GM12878 (cell line): ENCODE data around the gene MFSD11.

Experiments
- MTA3 ChIP-seq: IDR thresholded peaks from 2 replicates; pipeline ENCODE4 v1.6.1; 2012; ENCODE audit warnings: low read length, inconsistent platforms, borderline replicate concordance
- POLR2AphosphoS5 ChIP-seq: IDR thresholded peaks from 2 replicates; pipeline ENCODE4 v1.6.1; 2011; ENCODE audit warnings: mild to moderate bottlenecking, low read length, inconsistent platforms
- TF ChIP-seq, protein P1 (sequence below): IDR thresholded peaks from 2 replicates; pipeline ENCODE4 v1.6.1; 2012; ENCODE audit warnings: mild to moderate bottlenecking, low read depth, low read length

GRCh38 chr17:76820561-76820960 is 82.6 kb downstream of the MFSD11 start:
- TF ChIP-seq MTA3 (no peak), POLR2AphosphoS5 (no peak)
- TF ChIP-seq, protein P1, sequence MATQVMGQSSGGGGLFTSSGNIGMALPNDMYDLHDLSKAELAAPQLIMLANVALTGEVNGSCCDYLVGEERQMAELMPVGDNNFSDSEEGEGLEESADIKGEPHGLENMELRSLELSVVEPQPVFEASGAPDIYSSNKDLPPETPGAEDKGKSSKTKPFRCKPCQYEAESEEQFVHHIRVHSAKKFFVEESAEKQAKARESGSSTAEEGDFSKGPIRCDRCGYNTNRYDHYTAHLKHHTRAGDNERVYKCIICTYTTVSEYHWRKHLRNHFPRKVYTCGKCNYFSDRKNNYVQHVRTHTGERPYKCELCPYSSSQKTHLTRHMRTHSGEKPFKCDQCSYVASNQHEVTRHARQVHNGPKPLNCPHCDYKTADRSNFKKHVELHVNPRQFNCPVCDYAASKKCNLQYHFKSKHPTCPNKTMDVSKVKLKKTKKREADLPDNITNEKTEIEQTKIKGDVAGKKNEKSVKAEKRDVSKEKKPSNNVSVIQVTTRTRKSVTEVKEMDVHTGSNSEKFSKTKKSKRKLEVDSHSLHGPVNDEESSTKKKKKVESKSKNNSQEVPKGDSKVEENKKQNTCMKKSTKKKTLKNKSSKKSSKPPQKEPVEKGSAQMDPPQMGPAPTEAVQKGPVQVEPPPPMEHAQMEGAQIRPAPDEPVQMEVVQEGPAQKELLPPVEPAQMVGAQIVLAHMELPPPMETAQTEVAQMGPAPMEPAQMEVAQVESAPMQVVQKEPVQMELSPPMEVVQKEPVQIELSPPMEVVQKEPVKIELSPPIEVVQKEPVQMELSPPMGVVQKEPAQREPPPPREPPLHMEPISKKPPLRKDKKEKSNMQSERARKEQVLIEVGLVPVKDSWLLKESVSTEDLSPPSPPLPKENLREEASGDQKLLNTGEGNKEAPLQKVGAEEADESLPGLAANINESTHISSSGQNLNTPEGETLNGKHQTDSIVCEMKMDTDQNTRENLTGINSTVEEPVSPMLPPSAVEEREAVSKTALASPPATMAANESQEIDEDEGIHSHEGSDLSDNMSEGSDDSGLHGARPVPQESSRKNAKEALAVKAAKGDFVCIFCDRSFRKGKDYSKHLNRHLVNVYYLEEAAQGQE: no peak
